ENCODE results near the gene MOB2.

Gene MOB2

GRCh38 chr11:1475841-1476240 is 10.7 kb downstream of the MOB2 start:
- no peaks in the 10 kb centered on the region for H3K4me1 ChIP-seq
- H2AFZ ChIP-seq, result no peak overlapping the region
- H3K9ac ChIP-seq, result no peak overlapping the region
- H3K9me3 ChIP-seq (ENCODE audit: control insufficient read depth, low read length), result no peaks in the 10 kb centered on the region
- H3K79me2 ChIP-seq, result no peaks in the 10 kb centered on the region
- H3K4me2 ChIP-seq (ENCODE audit: low read length), result no peak overlapping the region
- no peak for TF ChIP-seq CTCF (IDR thresholded peaks at IDR 0.05)
- no peak overlapping the region for H3K27ac ChIP-seq
- H3K36me3 ChIP-seq (ENCODE audit: control insufficient read depth, insufficient read depth, low read length), result no peaks in the 10 kb centered on the region
- H3K4me3 ChIP-seq (ENCODE audit: low read depth, low read length), result no peak overlapping the region
- H3K27me3 ChIP-seq (ENCODE audit: control insufficient read depth, insufficient read depth, low read length), result no peaks in the 10 kb centered on the region

GRCh38 chr11:1473786-1474185 is 12.8 kb downstream of the MOB2 start:
- H3K9me3 ChIP-seq (ENCODE audit: control insufficient read depth, low read length), result no peaks in the 10 kb centered on the region
- H3K4me2 ChIP-seq (ENCODE audit: low read length), result no peak overlapping the region
- no peak overlapping the region for H3K9ac ChIP-seq
- H3K36me3 ChIP-seq (ENCODE audit: control insufficient read depth, insufficient read depth, low read length), result no peaks in the 10 kb centered on the region
- TF ChIP-seq CTCF (IDR thresholded peaks at IDR 0.05), result no peak
- H2AFZ ChIP-seq, result no peak overlapping the region
- H3K27ac ChIP-seq, result no peak overlapping the region
- no peak overlapping the region for H3K4me3 ChIP-seq (ENCODE audit: low read depth, low read length)
- no peaks in the 10 kb centered on the region for H3K4me1 ChIP-seq
- H3K79me2 ChIP-seq, result no peaks in the 10 kb centered on the region
- no peaks in the 10 kb centered on the region for H3K27me3 ChIP-seq (ENCODE audit: control insufficient read depth, insufficient read depth, low read length)

- Histone ChIP-seq H2AFZ (no peak overlapping the region), H3K4me3 (ENCODE audit: low read depth, low read length) (no peak overlapping the region), H3K79me2 (no peaks in the 10 kb centered on the region), H3K27ac (no peak overlapping the region), H3K9ac (no peak overlapping the region), H3K9me3 (ENCODE audit: control insufficient read depth, low read length) (no peaks in the 10 kb centered on the region), H3K4me1 (no peaks in the 10 kb centered on the region), H3K36me3 (ENCODE audit: control insufficient read depth, insufficient read depth, low read length) (no peaks in the 10 kb centered on the region), H3K4me2 (ENCODE audit: low read length) (no peak overlapping the region), H3K27me3 (ENCODE audit: control insufficient read depth, insufficient read depth, low read length) (no peaks in the 10 kb centered on the region)
- no peak for TF ChIP-seq CTCF (IDR thresholded peaks at IDR 0.05)
Observed at GRCh38 chr11:1473011-1473628, 13.5 kb downstream of the MOB2 start.

- no peaks in the 10 kb centered on the region for H3K36me3 ChIP-seq (ENCODE audit: control insufficient read depth, insufficient read depth, low read length)
Observed at GRCh38 chr11:1472180-1473005, 14.2 kb downstream of the MOB2 start.

More at GRCh38 chr11:1472180-1473005, 14.2 kb downstream of the MOB2 start:
- no peak overlapping the region for H3K4me3 ChIP-seq (ENCODE audit: low read depth, low read length)
- H3K27me3 ChIP-seq (ENCODE audit: control insufficient read depth, insufficient read depth, low read length), result no peaks in the 10 kb centered on the region
- H2AFZ ChIP-seq, result no peak overlapping the region
- H3K9ac ChIP-seq, result no peak overlapping the region
- H3K4me2 ChIP-seq (ENCODE audit: low read length), result no peak overlapping the region
- no peaks in the 10 kb centered on the region for H3K9me3 ChIP-seq (ENCODE audit: control insufficient read depth, low read length)
- no peaks in the 10 kb centered on the region for H3K79me2 ChIP-seq
- H3K27ac ChIP-seq, result no peak overlapping the region
- no peak for TF ChIP-seq CTCF (IDR thresholded peaks at IDR 0.05)
- peaks cover under 1% of the 10 kb centered on the region for H3K4me1 ChIP-seq

All from parathyroid adenoma (tissue), 2 donors.